Cardiac muscle cell (in vitro differentiated cells and primary cell): ENCODE data around the gene EXOC3L2. TPM values are rescaled to one million over a fixed set of nuclear protein-coding genes. Genes with fewer than 3 reads are reported as not detected.
"Not testable (repeated sequence)": the region's sequence is repeated elsewhere in the genome, so short reads cannot be mapped to it uniquely, and the experiment has no call there.

ENCODE experiments used
- DNase-seq, 2 donors: peaks; one replicate each; pipeline versions ENCODE4 v3.0.0 to v3.0.0-alpha.2; 2010 to 2017; ENCODE audit warnings: low read depth in 1 of 2, low spot score in 1 of 2
- H3K27ac ChIP-seq: fragments of 200-600 bp; sonication (generic); 2 replicates; pipeline ENCODE4 v1.5.1; 2016
- H3K27me3 ChIP-seq: fragments of 200-600 bp; sonication (generic); 2 replicates; pipeline ENCODE4 v1.6.0; 2016; ENCODE audit warnings: control low read depth
- H3K36me3 ChIP-seq: fragments of 200-600 bp; sonication (generic); 2 replicates; pipeline ENCODE4 v1.5.1; 2016; ENCODE audit warnings: control low read depth
- H3K4me1 ChIP-seq: fragments of 200-600 bp; sonication (generic); 2 replicates; pipeline ENCODE4 v1.8.1; 2017; ENCODE audit warnings: low read depth, mild to moderate bottlenecking, mixed run types
- H3K4me3 ChIP-seq: fragments of 200-600 bp; sonication (generic); 2 replicates; pipeline ENCODE4 v1.5.1; 2016; ENCODE audit warnings: mild to moderate bottlenecking
- H3K9me3 ChIP-seq: fragments of 200-600 bp; sonication (generic); 2 replicates; pipeline ENCODE4 v1.5.1; 2017; ENCODE audit warnings: low read depth, mild to moderate bottlenecking, control low read depth
- polyA plus RNA-seq: library from polyadenylated mRNA; unstranded; fragments of >200 nt; fragmentation: Nextera tagmentation; extraction: Ambion mirVana; gene quantifications from 2 replicates; pipeline ENCODE4 v1.2.1, GENCODE V29; 2016
- total RNA-seq: library from RNA; depleted of rRNA; stranded (reverse); fragments of >200 nt; gene quantifications from 2 replicates; pipeline ENCODE4 v1.2.3, GENCODE V29; 2016
- TF ChIP-seq, protein P1 (sequence below): IDR thresholded peaks from 2 replicates; pipeline ENCODE4 v1.5.1; 2012; ENCODE audit warnings: low read depth, mild to moderate bottlenecking, low read length

EXOC3L2 gene
- total and polyA plus RNA-seq, 2 experiments from 2014 or later = 1.5 to 2.2 TPM

DNA sequence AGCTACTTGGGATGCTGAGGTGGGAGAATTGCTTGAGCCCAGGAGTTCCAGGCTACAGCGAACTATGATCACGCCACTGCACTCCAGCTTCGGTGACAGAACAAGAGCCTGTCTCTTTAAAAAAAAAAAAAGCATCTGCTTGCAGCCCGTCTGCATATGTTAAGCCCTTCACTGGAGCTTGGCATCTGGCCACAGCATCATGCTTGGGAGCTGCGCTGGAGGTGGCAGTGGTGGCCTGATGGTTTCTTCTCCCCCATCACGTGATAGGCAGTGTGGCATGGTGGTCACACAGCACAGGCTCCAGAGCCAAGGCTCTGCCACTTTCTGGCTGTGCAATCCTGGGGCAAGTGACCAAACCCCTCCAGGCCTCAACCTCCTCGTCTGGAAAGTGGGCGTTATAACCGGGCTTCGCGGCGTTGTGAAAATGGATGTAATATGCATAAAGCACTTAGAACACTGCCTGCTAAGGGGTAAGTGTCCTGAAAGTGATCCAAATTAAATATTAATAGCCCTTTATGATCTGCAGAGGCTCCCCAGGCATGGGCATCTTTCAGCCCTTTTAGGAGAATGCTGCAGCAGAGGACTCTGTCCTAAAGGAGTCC lies 30.3 kb upstream of the EXOC3L2 start:
- Histone ChIP-seq H3K27me3 (no peaks in the 10 kb centered on the region), H3K4me3 (no peak overlapping the region), H3K36me3 (peaks cover 44% of the 10 kb centered on the region), H3K27ac (no peak overlapping the region), H3K9me3 (no peaks in the 10 kb centered on the region), H3K4me1 (no peaks in the 10 kb centered on the region)
- peak in 1 of 2 donors; percentile 31 for DNase-seq
- TF ChIP-seq, protein P1, sequence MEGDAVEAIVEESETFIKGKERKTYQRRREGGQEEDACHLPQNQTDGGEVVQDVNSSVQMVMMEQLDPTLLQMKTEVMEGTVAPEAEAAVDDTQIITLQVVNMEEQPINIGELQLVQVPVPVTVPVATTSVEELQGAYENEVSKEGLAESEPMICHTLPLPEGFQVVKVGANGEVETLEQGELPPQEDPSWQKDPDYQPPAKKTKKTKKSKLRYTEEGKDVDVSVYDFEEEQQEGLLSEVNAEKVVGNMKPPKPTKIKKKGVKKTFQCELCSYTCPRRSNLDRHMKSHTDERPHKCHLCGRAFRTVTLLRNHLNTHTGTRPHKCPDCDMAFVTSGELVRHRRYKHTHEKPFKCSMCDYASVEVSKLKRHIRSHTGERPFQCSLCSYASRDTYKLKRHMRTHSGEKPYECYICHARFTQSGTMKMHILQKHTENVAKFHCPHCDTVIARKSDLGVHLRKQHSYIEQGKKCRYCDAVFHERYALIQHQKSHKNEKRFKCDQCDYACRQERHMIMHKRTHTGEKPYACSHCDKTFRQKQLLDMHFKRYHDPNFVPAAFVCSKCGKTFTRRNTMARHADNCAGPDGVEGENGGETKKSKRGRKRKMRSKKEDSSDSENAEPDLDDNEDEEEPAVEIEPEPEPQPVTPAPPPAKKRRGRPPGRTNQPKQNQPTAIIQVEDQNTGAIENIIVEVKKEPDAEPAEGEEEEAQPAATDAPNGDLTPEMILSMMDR = no peak

DNA sequence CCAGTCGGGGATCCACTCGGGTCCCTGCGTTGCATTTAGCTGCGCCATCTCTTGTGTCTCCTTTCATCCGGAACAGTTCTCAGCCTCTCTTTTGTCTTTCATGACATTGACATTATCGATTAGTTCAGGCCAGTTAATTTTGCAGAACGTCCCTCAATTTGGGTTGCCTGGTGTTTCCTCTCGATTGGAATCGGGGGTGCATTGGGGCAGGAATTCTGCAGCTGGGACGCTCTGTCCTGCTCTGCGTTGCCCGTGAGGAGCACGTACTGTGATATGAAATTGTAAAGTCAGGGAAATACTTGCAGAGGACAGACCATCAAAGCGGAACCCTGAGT lies 28.3 kb upstream of the EXOC3L2 start:
- no peaks in the 10 kb centered on the region for H3K9me3 ChIP-seq
- H3K36me3 ChIP-seq = peaks cover 35% of the 10 kb centered on the region
- no peak overlapping the region for H3K27ac ChIP-seq
- no peak overlapping the region for H3K4me3 ChIP-seq
- no peaks in the 10 kb centered on the region for H3K4me1 ChIP-seq
- DNase-seq = no peak
- TF ChIP-seq, protein P1 = no peak
- no peaks in the 10 kb centered on the region for H3K27me3 ChIP-seq

GRCh38 chr19:45271735-45272108 lies 26.5 kb upstream of the EXOC3L2 start:
- Histone ChIP-seq H3K4me3 (no peak overlapping the region), H3K36me3 (peaks cover 41% of the 10 kb centered on the region), H3K4me1 (no peaks in the 10 kb centered on the region), H3K27ac (no peak overlapping the region), H3K27me3 (no peaks in the 10 kb centered on the region), H3K9me3 (no peaks in the 10 kb centered on the region)
- TF ChIP-seq, protein P1 = no peak
- no peak for DNase-seq

- DNase-seq = no peak
- Histone ChIP-seq H3K36me3 (peaks cover 41% of the 10 kb centered on the region), H3K27ac (no peak overlapping the region), H3K4me1 (no peaks in the 10 kb centered on the region), H3K27me3 (no peaks in the 10 kb centered on the region), H3K9me3 (no peaks in the 10 kb centered on the region), H3K4me3 (no peak overlapping the region)
- TF ChIP-seq, protein P1 = no peak
Observed at GRCh38 chr19:45271098-45271734, 26.0 kb upstream of the EXOC3L2 start.

GRCh38 chr19:45269939-45270338 lies 24.7 kb upstream of the EXOC3L2 start:
- H3K36me3 ChIP-seq = peaks cover 35% of the 10 kb centered on the region
- not testable (repeated sequence) for H3K4me1 ChIP-seq, H3K27ac ChIP-seq, H3K9me3 ChIP-seq, H3K27me3 ChIP-seq, H3K4me3 ChIP-seq, DNase-seq

GRCh38 chr19:45267296-45267695 lies 22.1 kb upstream of the EXOC3L2 start:
- peaks cover 29% of the 10 kb centered on the region for H3K36me3 ChIP-seq
- TF ChIP-seq, protein P1 = no peak
- no peak for DNase-seq
- no peak overlapping the region for H3K4me3 ChIP-seq
- no peaks in the 10 kb centered on the region for H3K9me3 ChIP-seq
- H3K4me1 ChIP-seq = no peaks in the 10 kb centered on the region
- no peak overlapping the region for H3K27ac ChIP-seq
- no peaks in the 10 kb centered on the region for H3K27me3 ChIP-seq
